Breast epithelium (tissue), 3 donors: ENCODE results near the gene SLC16A7.

ENCODE experiments used
- CTCF ChIP-seq, 3 donors: fragments of 450-650 bp; IDR thresholded peaks; one replicate each; pipeline ENCODE4 v1.5.1; 2016 to 2017; ENCODE audit warnings: antibody characterized with exemption in 3 of 3, mild to moderate bottlenecking in 3 of 3, moderate library complexity in 3 of 3
- POLR2A ChIP-seq: fragments of 450-650 bp; IDR thresholded peaks from one replicate; pipeline ENCODE4 v1.6.1; 2016; ENCODE audit warnings: antibody characterized with exemption, mild to moderate bottlenecking, moderate library complexity
- POLR2AphosphoS5 ChIP-seq, 3 donors: sonication (generic); formaldehyde crosslinking; IDR thresholded peaks; one replicate each; pipeline ENCODE4 v1.6.1; 2017; ENCODE audit warnings: antibody characterized with exemption in 3 of 3

GRCh38 chr12:59643550-59643949, 47.7 kb downstream of the SLC16A7 start:
- no peak for TF ChIP-seq CTCF (IDR thresholded peaks at IDR 0.05)
- no peak for TF ChIP-seq POLR2A
- TF ChIP-seq POLR2AphosphoS5 (IDR thresholded peaks at IDR 0.05), result no peak
